Neural progenitor cell (in vitro differentiated cells): ENCODE measurements around the gene CDIP1. TPM values are rescaled to one million over a fixed set of nuclear protein-coding genes. Genes with fewer than 3 reads are reported as not detected.

Experiments
- DNase-seq: peaks from one replicate; pipeline ENCODE4 v3.0.0-alpha.2; 2016; ENCODE audit warnings: low spot score
- H2AFZ ChIP-seq: fragments of 200-600 bp; sonication (generic); replicated peaks from 2 replicates; pipeline ENCODE4 v1.6.1; 2016; ENCODE audit warnings: antibody characterized with exemption
- H3F3A ChIP-seq: fragments of 200-600 bp; sonication (generic); 2 replicates; pipeline ENCODE4 v1.6.1; 2016; ENCODE audit warnings: antibody characterized with exemption, low read depth
- H3K27ac ChIP-seq: fragments of 200-600 bp; sonication (generic); 2 replicates; pipeline ENCODE4 v1.5.1; 2016; ENCODE audit warnings: mild to moderate bottlenecking
- H3K27me3 ChIP-seq: fragments of 200-600 bp; sonication (generic); 2 replicates; pipeline ENCODE4 v1.6.1; 2016; ENCODE audit warnings: mild to moderate bottlenecking, moderate library complexity
- H3K36me3 ChIP-seq: fragments of 200-600 bp; sonication (generic); 2 replicates; pipeline ENCODE4 v1.5.1; 2016
- H3K4me1 ChIP-seq: fragments of 200-600 bp; sonication (generic); 2 replicates; pipeline ENCODE4 v1.6.1; 2016; ENCODE audit warnings: mixed run types
- H3K4me2 ChIP-seq: fragments of 200-600 bp; sonication (generic); 2 replicates; pipeline ENCODE4 v1.6.1; 2016
- H3K4me3 ChIP-seq: fragments of 200-600 bp; sonication (generic); 2 replicates; pipeline ENCODE4 v1.5.1; 2016
- H3K79me2 ChIP-seq: fragments of 200-600 bp; sonication (generic); 2 replicates; pipeline ENCODE4 v1.6.1; 2016; ENCODE audit warnings: low read depth
- H3K9ac ChIP-seq: fragments of 200-600 bp; sonication (generic); 2 replicates; pipeline ENCODE4 v1.6.1; 2016
- H3K9me3 ChIP-seq: fragments of 200-600 bp; sonication (generic); 2 replicates; pipeline ENCODE4 v1.5.1; 2016; ENCODE audit warnings: low read depth
- H4K20me1 ChIP-seq: fragments of 200-600 bp; sonication (generic); 2 replicates; pipeline ENCODE4 v1.6.1; 2016; ENCODE audit warnings: low read depth
- H3K27ac Mint-ChIP-seq: 3 replicates; pipeline ENCODE4 v1.8.0; 2021; ENCODE audit warnings: mixed read lengths
- H3K27me3 Mint-ChIP-seq: 2 replicates; pipeline ENCODE4 v1.8.0; 2022; ENCODE audit warnings: low read depth, mild to moderate bottlenecking, inconsistent platforms, moderate library complexity, mixed read lengths; ENCODE audit not compliant: insufficient read depth
- H3K36me3 Mint-ChIP-seq: 3 replicates; pipeline ENCODE4 v1.8.0; 2021; ENCODE audit warnings: mixed read lengths
- H3K4me1 Mint-ChIP-seq: 3 replicates; pipeline ENCODE4 v1.8.0; 2021; ENCODE audit warnings: mixed read lengths
- H3K4me3 Mint-ChIP-seq: 3 replicates; pipeline ENCODE4 v1.8.0; 2021; ENCODE audit warnings: mild to moderate bottlenecking, moderate library complexity, mixed read lengths
- H3K9me3 Mint-ChIP-seq: 3 replicates; pipeline ENCODE4 v1.8.0; 2020; ENCODE audit warnings: mixed read lengths
- EZH2 ChIP-seq: fragments of 200-600 bp; sonication (generic); IDR thresholded peaks from 2 replicates; pipeline ENCODE4 v1.6.1; 2017; ENCODE audit warnings: antibody characterized with exemption, mild to moderate bottlenecking, moderate library complexity
- EZH2phosphoT487 ChIP-seq: fragments of 200-600 bp; sonication (generic); IDR thresholded peaks from 2 replicates; pipeline ENCODE4 v1.6.1; 2017; ENCODE audit warnings: antibody characterized with exemption
- total RNA-seq: library from RNA; depleted of rRNA; stranded (reverse); fragments of >200 nt; gene quantifications from 2 replicates; pipeline ENCODE4 v1.2.3, GENCODE V29; 2015; ENCODE audit warnings: low replicate concordance
- TF ChIP-seq, protein P1 (sequence below): fragments of 200-600 bp; sonication (generic); IDR thresholded peaks from 2 replicates; pipeline ENCODE4 v1.5.1; 2017; ENCODE audit warnings: antibody characterized with exemption, mild to moderate bottlenecking

The CDIP1 gene
- total RNA-seq, 1 donor from 2014 or later = 13.1 TPM

DNA sequence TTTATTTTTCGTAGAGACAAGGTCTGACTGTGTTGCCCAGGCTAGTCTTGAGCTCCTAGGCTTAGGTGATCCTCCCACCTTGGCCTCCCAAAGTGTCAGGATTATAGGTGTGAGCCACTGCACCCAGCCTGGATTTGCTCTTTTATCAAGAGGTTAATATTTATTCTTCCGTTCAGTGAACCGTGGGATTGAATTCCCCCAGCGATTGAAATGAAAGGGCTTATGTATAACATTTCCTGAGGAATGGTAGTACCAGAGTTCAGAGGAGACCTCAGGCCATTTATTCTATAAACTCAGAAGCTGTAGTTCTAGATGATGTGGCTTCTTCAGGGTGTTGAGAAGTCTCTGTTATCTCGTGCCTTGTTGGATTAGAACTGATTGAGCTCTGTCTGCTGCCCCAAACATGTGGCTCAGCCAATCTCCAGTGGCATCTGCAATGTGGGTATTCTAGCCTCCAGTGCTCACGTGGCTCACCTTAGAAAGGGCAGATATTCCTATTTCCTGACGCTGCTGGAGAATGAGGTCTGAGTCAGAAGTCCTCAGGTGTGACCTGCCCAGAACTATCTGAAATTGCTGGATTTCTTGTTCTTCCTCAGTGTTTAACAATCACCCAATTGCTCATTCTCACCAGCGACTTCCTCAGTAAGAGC is 39.9 kb downstream of the CDIP1 start:
- peaks cover 25% of the 10 kb centered on the region for H3K4me1 Mint-ChIP-seq
- H3K36me3 Mint-ChIP-seq = no peaks in the 10 kb centered on the region
- Histone ChIP-seq H3K4me3 (no peak overlapping the region), H4K20me1 (peaks cover 4% of the 10 kb centered on the region), H3K79me2 (peaks cover 5% of the 10 kb centered on the region), H3K4me2 (no peak overlapping the region), H3F3A (no peaks in the 10 kb centered on the region), H2AFZ (no peak overlapping the region), H3K9ac (no peak overlapping the region), H3K9me3 (no peaks in the 10 kb centered on the region), H3K27me3 (no peaks in the 10 kb centered on the region), H3K4me1 (peaks cover 15% of the 10 kb centered on the region), H3K27ac (no peak overlapping the region), H3K36me3 (no peaks in the 10 kb centered on the region)
- H3K27ac Mint-ChIP-seq = peak overlapping the region; percentile 80
- DNase-seq = no peak
- H3K9me3 Mint-ChIP-seq = no peaks in the 10 kb centered on the region
- H3K27me3 Mint-ChIP-seq = peaks cover 2% of the 10 kb centered on the region
- no peak overlapping the region for H3K4me3 Mint-ChIP-seq
- no peak for TF ChIP-seq EZH2

DNA sequence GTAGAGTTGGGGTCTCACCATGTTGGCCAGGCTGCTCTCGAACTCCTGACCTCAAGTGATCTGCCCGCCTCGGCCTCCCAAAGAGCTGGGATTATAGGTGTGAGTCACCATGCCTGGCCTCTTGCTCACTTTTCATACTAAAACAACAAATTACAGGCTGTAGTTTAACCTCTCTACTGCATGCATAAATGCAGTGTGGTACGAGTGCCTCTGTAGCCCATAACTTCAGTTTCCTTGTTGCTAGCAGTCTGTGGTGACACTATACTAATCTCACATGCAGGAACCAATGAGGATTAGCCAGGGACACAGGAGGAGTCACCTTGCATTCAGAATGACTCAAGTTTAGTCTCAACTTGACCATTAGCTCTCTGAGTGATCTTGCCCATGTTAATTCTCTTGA is 42.3 kb downstream of the CDIP1 start:
- Histone ChIP-seq H3K9me3 (no peaks in the 10 kb centered on the region), H4K20me1 (no peaks in the 10 kb centered on the region), H3K4me1 (peaks cover 12% of the 10 kb centered on the region), H2AFZ (no peak overlapping the region), H3K27ac (no peak overlapping the region), H3K4me3 (no peak overlapping the region), H3K36me3 (no peaks in the 10 kb centered on the region), H3K9ac (no peak overlapping the region), H3F3A (no peaks in the 10 kb centered on the region), H3K27me3 (no peaks in the 10 kb centered on the region), H3K79me2 (no peaks in the 10 kb centered on the region), H3K4me2 (no peak overlapping the region)
- Mint-ChIP-seq H3K9me3 (no peaks in the 10 kb centered on the region), H3K4me1 (peaks cover 20% of the 10 kb centered on the region), H3K27me3 (peaks cover 2% of the 10 kb centered on the region), H3K36me3 (no peaks in the 10 kb centered on the region), H3K4me3 (no peak overlapping the region), H3K27ac (no peak overlapping the region)
- TF ChIP-seq, protein P1, sequence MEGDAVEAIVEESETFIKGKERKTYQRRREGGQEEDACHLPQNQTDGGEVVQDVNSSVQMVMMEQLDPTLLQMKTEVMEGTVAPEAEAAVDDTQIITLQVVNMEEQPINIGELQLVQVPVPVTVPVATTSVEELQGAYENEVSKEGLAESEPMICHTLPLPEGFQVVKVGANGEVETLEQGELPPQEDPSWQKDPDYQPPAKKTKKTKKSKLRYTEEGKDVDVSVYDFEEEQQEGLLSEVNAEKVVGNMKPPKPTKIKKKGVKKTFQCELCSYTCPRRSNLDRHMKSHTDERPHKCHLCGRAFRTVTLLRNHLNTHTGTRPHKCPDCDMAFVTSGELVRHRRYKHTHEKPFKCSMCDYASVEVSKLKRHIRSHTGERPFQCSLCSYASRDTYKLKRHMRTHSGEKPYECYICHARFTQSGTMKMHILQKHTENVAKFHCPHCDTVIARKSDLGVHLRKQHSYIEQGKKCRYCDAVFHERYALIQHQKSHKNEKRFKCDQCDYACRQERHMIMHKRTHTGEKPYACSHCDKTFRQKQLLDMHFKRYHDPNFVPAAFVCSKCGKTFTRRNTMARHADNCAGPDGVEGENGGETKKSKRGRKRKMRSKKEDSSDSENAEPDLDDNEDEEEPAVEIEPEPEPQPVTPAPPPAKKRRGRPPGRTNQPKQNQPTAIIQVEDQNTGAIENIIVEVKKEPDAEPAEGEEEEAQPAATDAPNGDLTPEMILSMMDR = no peak
- TF ChIP-seq EZH2phosphoT487 (no peak), EZH2 (no peak)
- DNase-seq = no peak

DNA sequence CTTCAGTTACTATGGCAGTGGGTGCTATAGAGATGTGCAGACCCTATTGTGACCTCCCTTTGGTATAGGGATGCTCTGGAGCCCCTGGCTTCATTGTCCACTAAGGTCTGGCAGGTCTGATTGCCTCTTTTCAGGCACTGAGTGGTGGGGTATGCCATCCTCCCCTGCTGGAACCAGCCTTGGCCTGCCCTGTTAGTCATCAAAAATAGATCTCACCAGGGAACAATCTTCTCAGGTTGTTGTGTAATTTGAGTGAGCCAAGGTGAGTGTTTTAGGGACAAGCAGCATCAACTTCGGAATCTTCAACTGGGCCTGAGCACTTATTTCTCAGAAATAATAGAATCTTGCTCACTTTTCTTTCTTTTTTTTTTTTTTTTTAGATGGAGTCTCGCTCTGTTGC is 42.8 kb downstream of the CDIP1 start:
- DNase-seq = no peak
- Mint-ChIP-seq H3K36me3 (no peaks in the 10 kb centered on the region), H3K27ac (no peak overlapping the region), H3K4me1 (peaks cover 18% of the 10 kb centered on the region), H3K27me3 (peaks cover 2% of the 10 kb centered on the region), H3K9me3 (no peaks in the 10 kb centered on the region), H3K4me3 (no peak overlapping the region)
- no peaks in the 10 kb centered on the region for H3K79me2 ChIP-seq
- no peak overlapping the region for H2AFZ ChIP-seq
- no peaks in the 10 kb centered on the region for H3K36me3 ChIP-seq
- H3K9me3 ChIP-seq = no peaks in the 10 kb centered on the region
- no peaks in the 10 kb centered on the region for H3K27me3 ChIP-seq
- no peak overlapping the region for H3K9ac ChIP-seq
- no peaks in the 10 kb centered on the region for H3F3A ChIP-seq
- no peak overlapping the region for H3K4me3 ChIP-seq
- TF ChIP-seq, protein P1 = no peak
- no peak for TF ChIP-seq EZH2
- no peak for TF ChIP-seq EZH2phosphoT487
- no peaks in the 10 kb centered on the region for H4K20me1 ChIP-seq
- no peak overlapping the region for H3K27ac ChIP-seq
- peaks cover 7% of the 10 kb centered on the region for H3K4me1 ChIP-seq
- no peak overlapping the region for H3K4me2 ChIP-seq

DNA sequence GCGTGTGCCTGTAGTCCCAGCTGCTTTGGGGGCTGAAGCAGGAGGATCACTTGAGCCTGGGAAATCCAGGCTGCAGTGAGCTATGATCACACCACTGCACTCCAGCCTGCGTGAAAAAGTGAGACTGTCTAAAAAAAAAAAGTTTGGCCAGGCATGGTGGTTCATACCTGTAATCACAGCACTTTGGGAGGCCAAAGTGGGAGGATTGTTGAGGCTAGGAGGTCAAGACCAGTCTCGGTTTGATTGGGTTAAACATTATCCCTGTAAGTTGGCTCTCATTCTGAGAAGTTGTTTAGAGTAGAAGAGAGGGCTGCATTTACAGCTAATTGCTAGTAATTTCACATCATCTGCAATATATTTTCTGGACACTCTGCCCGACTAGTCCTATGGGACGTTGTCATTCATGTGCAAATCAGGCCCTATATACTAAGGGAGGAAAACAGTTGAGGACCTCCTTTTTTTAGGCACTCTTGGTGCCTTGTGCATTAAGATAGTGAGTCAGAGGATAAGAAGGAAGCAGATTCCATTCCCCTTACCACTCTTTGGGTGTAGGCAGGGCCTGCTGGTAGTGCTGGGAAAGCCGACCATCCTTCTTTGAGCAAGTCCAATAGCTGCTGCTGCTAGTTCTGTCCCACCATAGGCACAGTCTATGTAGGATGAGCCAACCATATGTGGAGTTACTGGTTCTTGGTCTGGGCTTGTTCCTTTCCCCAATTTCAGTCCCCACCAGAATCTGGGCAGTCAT is 43.7 kb downstream of the CDIP1 start:
- H3K9me3 Mint-ChIP-seq = no peaks in the 10 kb centered on the region
- DNase-seq = no peak
- no peaks in the 10 kb centered on the region for H3K36me3 Mint-ChIP-seq
- Histone ChIP-seq H3K9me3 (no peaks in the 10 kb centered on the region), H3F3A (no peaks in the 10 kb centered on the region), H3K27me3 (no peaks in the 10 kb centered on the region), H3K36me3 (no peaks in the 10 kb centered on the region), H3K4me2 (no peak overlapping the region), H3K79me2 (no peaks in the 10 kb centered on the region), H3K4me1 (no peaks in the 10 kb centered on the region), H2AFZ (no peak overlapping the region), H4K20me1 (no peaks in the 10 kb centered on the region), H3K27ac (no peak overlapping the region), H3K4me3 (no peak overlapping the region), H3K9ac (no peak overlapping the region)
- peaks cover 12% of the 10 kb centered on the region for H3K4me1 Mint-ChIP-seq
- TF ChIP-seq EZH2 (no peak), EZH2phosphoT487 (no peak)
- TF ChIP-seq, protein P1 = no peak
- no peak overlapping the region for H3K4me3 Mint-ChIP-seq
- H3K27ac Mint-ChIP-seq = no peak overlapping the region
- peaks cover 2% of the 10 kb centered on the region for H3K27me3 Mint-ChIP-seq
